IMR-90 (cell line): Measurements from ENCODE around the gene MAP2. TPM values are rescaled to one million over a fixed set of nuclear protein-coding genes. Genes with fewer than 3 reads are reported as not detected.

ENCODE experiments used
- ATAC-seq: fragments of 200-7000 bp; cut with Tn5 transposase; 2 replicates; pipeline ENCODE4 v1.9.1; 2020; ENCODE audit warnings: low read depth, mild to moderate bottlenecking, moderate library complexity
- BruUV-seq: library from RNA; stranded (reverse); fragments of 400-500 nt; replicated peaks from 2 replicates; lab custom pipeline; 2021; lab: Mats Ljungman, UMichigan
- CTCF ChIA-PET: fragments of 300-600 bp; formaldehyde crosslinking; extraction: SDS; loops from one replicate; lab custom pipeline; 2021; ENCODE audit warnings: antibody characterized with exemption; lab: Yijun Ruan, JAX
- POLR2A ChIA-PET: fragments of 300-600 bp; sonication (Branson Sonifier 250); formaldehyde crosslinking; loops from one replicate; lab custom pipeline; 2022; ENCODE audit warnings: antibody characterized with exemption; ENCODE audit not compliant: unreplicated experiment; lab: Charles Lee
- DNase-seq: peaks from one replicate; pipeline ENCODE4 v3.0.0; 2013
- H2AFZ ChIP-seq: replicated peaks from 2 replicates; pipeline ENCODE3; 2013; ENCODE audit warnings: low read length, mild to moderate bottlenecking; ENCODE audit not compliant: poor library complexity
- H2AK5ac ChIP-seq: 2 replicates; pipeline ENCODE4 v1.6.1; 2013; ENCODE audit warnings: low read depth, low read length, inconsistent platforms
- H2AK9ac ChIP-seq: replicated peaks from 2 replicates; pipeline ENCODE3; 2013; ENCODE audit warnings: mild to moderate bottlenecking, low read depth, low read length, moderate library complexity; ENCODE audit not compliant: poor library complexity
- H2BK120ac ChIP-seq: 2 replicates; pipeline ENCODE4 v1.6.1; 2013; ENCODE audit warnings: low read depth, low read length, inconsistent platforms
- H2BK15ac ChIP-seq: 3 replicates; pipeline ENCODE4 v1.6.1; 2013; ENCODE audit warnings: low read depth, low read length, inconsistent platforms
- H2BK20ac ChIP-seq: 2 replicates; pipeline ENCODE4 v1.6.1; 2013; ENCODE audit warnings: low read depth, mild to moderate bottlenecking, inconsistent platforms, low read length, moderate library complexity
- H2BK5ac ChIP-seq: 2 replicates; pipeline ENCODE4 v1.6.1; 2013; ENCODE audit warnings: mild to moderate bottlenecking, low read depth, low read length, inconsistent platforms; ENCODE audit not compliant: poor library complexity, severe bottlenecking
- H3K14ac ChIP-seq: replicated peaks from 2 replicates; pipeline ENCODE4 v1.6.1; 2013; ENCODE audit warnings: low read depth, low read length, inconsistent platforms
- H3K18ac ChIP-seq: 2 replicates; pipeline ENCODE4 v1.6.1; 2013; ENCODE audit warnings: low read depth, low read length, control low read depth
- H3K23ac ChIP-seq: 2 replicates; pipeline ENCODE4 v1.6.1; 2013; ENCODE audit warnings: low read depth, low read length, inconsistent platforms
- H3K27ac ChIP-seq: 2 replicates; pipeline ENCODE4 v1.5.1; 2013; ENCODE audit warnings: mild to moderate bottlenecking, control low read depth, low read length; ENCODE audit not compliant: insufficient read depth
- H3K27me3 ChIP-seq: 2 replicates; pipeline ENCODE4 v1.6.1; 2013; ENCODE audit warnings: low read length; ENCODE audit not compliant: control insufficient read depth, insufficient read depth
- H3K36me3 ChIP-seq: 2 replicates; pipeline ENCODE4 v1.6.1; 2013; ENCODE audit warnings: low read length, mixed read lengths; ENCODE audit not compliant: control insufficient read depth, insufficient read depth
- H3K4ac ChIP-seq: 2 replicates; pipeline ENCODE4 v1.6.1; 2013; ENCODE audit warnings: low read depth, low read length, inconsistent platforms
- H3K4me1 ChIP-seq: 2 replicates; pipeline ENCODE4 v1.6.1; 2013; ENCODE audit warnings: low read length, mixed read lengths; ENCODE audit not compliant: control insufficient read depth, insufficient read depth
- H3K4me2 ChIP-seq: 2 replicates; pipeline ENCODE4 v1.6.1; 2013; ENCODE audit warnings: low read depth, mild to moderate bottlenecking, control low read depth, low read length, moderate library complexity
- H3K4me3 ChIP-seq: 2 replicates; pipeline ENCODE4 v1.5.1; 2013; ENCODE audit warnings: low read depth, mild to moderate bottlenecking, control low read depth, low read length, moderate library complexity; ENCODE audit not compliant: insufficient read depth
- H3K56ac ChIP-seq: 2 replicates; pipeline ENCODE4 v1.6.1; 2013; ENCODE audit warnings: low read length, inconsistent platforms; ENCODE audit not compliant: insufficient read depth; ENCODE audit errors: extremely low read depth
- H3K79me1 ChIP-seq, 2 experiments: 2 replicates each; pipeline ENCODE4 v1.6.1; 2013; ENCODE audit warnings: low read length in 2 of 2, inconsistent platforms in 1 of 2, low read depth in 1 of 2
- H3K9ac ChIP-seq: 2 replicates; pipeline ENCODE4 v1.6.1; 2013; ENCODE audit warnings: low read depth, low read length, control low read depth
- H3K9me1 ChIP-seq: 2 replicates; pipeline ENCODE4 v1.6.1; 2013; ENCODE audit warnings: low read length, inconsistent platforms; ENCODE audit not compliant: insufficient read depth
- H3K9me3 ChIP-seq: 2 replicates; pipeline ENCODE4 v1.6.1; 2013; ENCODE audit warnings: low read length; ENCODE audit not compliant: control insufficient read depth, insufficient read depth
- H4K20me1 ChIP-seq: 2 replicates; pipeline ENCODE4 v1.6.1; 2013; ENCODE audit warnings: low read length, inconsistent platforms; ENCODE audit not compliant: insufficient read depth
- H4K5ac ChIP-seq: 2 replicates; pipeline ENCODE4 v1.6.1; 2013; ENCODE audit warnings: mild to moderate bottlenecking, low read depth, low read length, control low read depth
- H4K8ac ChIP-seq, 2 experiments: 2 replicates each; pipeline ENCODE4 v1.6.1; 2013; ENCODE audit warnings: low read depth in 2 of 2, low read length in 2 of 2, control low read depth in 1 of 2, inconsistent platforms in 1 of 2
- H4K91ac ChIP-seq: 2 replicates; pipeline ENCODE4 v1.6.1; 2013; ENCODE audit warnings: low read depth, low read length, inconsistent platforms; ENCODE audit not compliant: insufficient read depth
- MAFK ChIP-seq: IDR thresholded peaks from 2 replicates; pipeline ENCODE4 v1.6.1; 2012; ENCODE audit warnings: low read depth, low read length, improper control_type of control experiment
- dilution Hi-C: fragments of 300-500 bp; cut with HindIII; formaldehyde crosslinking; loops from one replicate; pipeline ENCODE4 v1.14.3; 2018; ENCODE audit warnings: low sequenced_read_pairs; ENCODE audit not compliant: unreplicated experiment
- in situ Hi-C: fragments of 300-500 bp; cut with MboI; formaldehyde crosslinking; loops from 3 replicates; pipeline ENCODE4 v1.14.3; 2019; ENCODE audit warnings: low sequenced_read_pairs, inconsistent platforms, mixed read lengths
- intact Hi-C: fragments of 100-400 bp; cut with micrococcal nuclease; formaldehyde crosslinking; loops from 2 replicates; pipeline ENCODE4 v1.10.0; 2022
- polyA plus RNA-seq, 3 experiments: library from polyadenylated mRNA; depleted of rRNA; stranded (reverse); fragments of >200 nt; gene quantifications; 2 replicates each; pipeline ENCODE4 v1.2.3, GENCODE V29; 2012; ENCODE audit warnings: low replicate concordance in 1 of 3
- total RNA-seq: library from RNA; depleted of rRNA; stranded (reverse); fragments of >200 nt; gene quantifications from 2 replicates; pipeline ENCODE4 v1.2.3, GENCODE V29; 2012

Gene MAP2
- total and polyA plus RNA-seq, 2 of the 4 experiments (the other 2 are of a cell fraction), result 0.29 to 0.36 TPM

GRCh38 chr2:209416913-209417312, 6.9 kb upstream of the MAP2 start:
- in situ Hi-C loops, result no loop called here
- intact Hi-C loops, result no loop called here
- POLR2A ChIA-PET, result no interaction called here

More at GRCh38 chr2:209416913-209417312, 6.9 kb upstream of the MAP2 start:
- H2AK9ac ChIP-seq, result no peak overlapping the region
- H3K56ac ChIP-seq, result no peak overlapping the region
- H3K9ac ChIP-seq, result no peak overlapping the region
- no peak overlapping the region for H3K18ac ChIP-seq
- H3K4ac ChIP-seq, result no peak overlapping the region
- H2BK120ac ChIP-seq, result no peak overlapping the region
- no peaks in the 10 kb centered on the region for H3K79me1 ChIP-seq
- H2AK5ac ChIP-seq, result no peak overlapping the region
- ATAC-seq (no peak), DNase-seq (no peak)
- no peak overlapping the region for H3K23ac ChIP-seq
- no peaks in the 10 kb centered on the region for H4K20me1 ChIP-seq
- no peak overlapping the region for H2BK15ac ChIP-seq
- no peak overlapping the region for H4K8ac ChIP-seq
- no peaks in the 10 kb centered on the region for H3K9me1 ChIP-seq
- BruUV-seq, result no TSS peak
- H4K5ac ChIP-seq, result no peak overlapping the region
- dilution Hi-C loops, result no loop called here
- H3K4me1 ChIP-seq, result no peaks in the 10 kb centered on the region
- no peak overlapping the region for H3K14ac ChIP-seq
- no peaks in the 10 kb centered on the region for H3K27me3 ChIP-seq
- H4K91ac ChIP-seq, result no peak overlapping the region
- H2BK5ac ChIP-seq, result no peak overlapping the region
- H3K4me2 ChIP-seq, result no peak overlapping the region
- no peak overlapping the region for H2AFZ ChIP-seq
- no peak overlapping the region for H3K4me3 ChIP-seq
- TF ChIP-seq MAFK, result no peak
- no peaks in the 10 kb centered on the region for H3K36me3 ChIP-seq
- H3K27ac ChIP-seq, result no peak overlapping the region
- H3K9me3 ChIP-seq, result no peaks in the 10 kb centered on the region
- CTCF ChIA-PET, result no interaction called here
- no peak overlapping the region for H2BK20ac ChIP-seq
